ENCODE results near the gene XXYLT1. TPM values are rescaled to one million over a fixed set of nuclear protein-coding genes. Genes with fewer than 3 reads are reported as not detected.

The XXYLT1 gene
- total and polyA plus RNA-seq, 12 donors: 6.2 to 14.6 (median 9.3) TPM

DNA sequence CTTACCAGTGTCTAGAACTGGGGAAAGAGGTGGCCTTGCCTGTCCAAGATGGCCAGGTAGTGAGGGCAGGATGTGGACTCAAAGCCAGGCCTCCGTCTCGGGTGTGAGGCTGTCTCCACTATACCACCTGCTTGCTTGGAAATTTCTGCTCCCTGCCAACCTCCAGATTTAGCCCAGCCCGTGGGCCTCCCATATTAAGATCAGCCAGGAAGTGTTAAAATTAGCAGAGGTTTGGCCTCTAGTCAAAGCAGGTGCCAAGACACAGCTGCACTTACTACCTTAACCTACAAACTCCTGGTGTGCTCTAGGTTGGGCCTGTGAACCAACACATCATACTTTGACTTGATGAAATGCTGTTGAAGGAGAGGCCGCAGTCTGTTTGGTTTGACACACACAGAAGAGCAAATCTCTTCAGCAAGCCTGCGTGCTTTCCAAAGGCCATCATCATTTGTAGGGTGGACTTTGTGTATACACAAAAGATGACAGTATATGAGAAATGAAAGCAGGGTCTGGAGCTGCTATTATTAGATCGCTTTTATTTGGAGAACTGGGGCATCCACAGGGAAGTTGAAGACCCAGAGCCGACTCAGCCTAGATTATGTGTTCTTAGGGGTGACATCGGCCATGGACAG, 206.5 kb downstream of the XXYLT1 start:
- no peaks in the 10 kb centered on the region for H3K27me3 ChIP-seq
- no peak overlapping the region for H3K27ac ChIP-seq
- H3K4me3 ChIP-seq: no peak overlapping the region
- TF ChIP-seq, protein P1, sequence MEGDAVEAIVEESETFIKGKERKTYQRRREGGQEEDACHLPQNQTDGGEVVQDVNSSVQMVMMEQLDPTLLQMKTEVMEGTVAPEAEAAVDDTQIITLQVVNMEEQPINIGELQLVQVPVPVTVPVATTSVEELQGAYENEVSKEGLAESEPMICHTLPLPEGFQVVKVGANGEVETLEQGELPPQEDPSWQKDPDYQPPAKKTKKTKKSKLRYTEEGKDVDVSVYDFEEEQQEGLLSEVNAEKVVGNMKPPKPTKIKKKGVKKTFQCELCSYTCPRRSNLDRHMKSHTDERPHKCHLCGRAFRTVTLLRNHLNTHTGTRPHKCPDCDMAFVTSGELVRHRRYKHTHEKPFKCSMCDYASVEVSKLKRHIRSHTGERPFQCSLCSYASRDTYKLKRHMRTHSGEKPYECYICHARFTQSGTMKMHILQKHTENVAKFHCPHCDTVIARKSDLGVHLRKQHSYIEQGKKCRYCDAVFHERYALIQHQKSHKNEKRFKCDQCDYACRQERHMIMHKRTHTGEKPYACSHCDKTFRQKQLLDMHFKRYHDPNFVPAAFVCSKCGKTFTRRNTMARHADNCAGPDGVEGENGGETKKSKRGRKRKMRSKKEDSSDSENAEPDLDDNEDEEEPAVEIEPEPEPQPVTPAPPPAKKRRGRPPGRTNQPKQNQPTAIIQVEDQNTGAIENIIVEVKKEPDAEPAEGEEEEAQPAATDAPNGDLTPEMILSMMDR (IDR thresholded peaks at IDR 0.05): no peak
- no peak for TF ChIP-seq POLR2A (IDR thresholded peaks at IDR 0.05)
- no peaks in the 10 kb centered on the region for H3K9me3 ChIP-seq (replicated peaks in 1 of 3)
- H3K36me3 ChIP-seq (replicated peaks in 1 of 2): peaks cover 0 to 7% of the 10 kb centered on the region in 2 donors
- no peak for DNase-seq
- WGBS, 4 donors: 71 to 77% (median 75%) methylated on average over 8 of the region's 8 CpGs
- intact Hi-C loops (cut with DNase I): no loop called here
- H3K4me1 ChIP-seq (replicated peaks in 1 of 2): no peaks in the 10 kb centered on the region

DNA sequence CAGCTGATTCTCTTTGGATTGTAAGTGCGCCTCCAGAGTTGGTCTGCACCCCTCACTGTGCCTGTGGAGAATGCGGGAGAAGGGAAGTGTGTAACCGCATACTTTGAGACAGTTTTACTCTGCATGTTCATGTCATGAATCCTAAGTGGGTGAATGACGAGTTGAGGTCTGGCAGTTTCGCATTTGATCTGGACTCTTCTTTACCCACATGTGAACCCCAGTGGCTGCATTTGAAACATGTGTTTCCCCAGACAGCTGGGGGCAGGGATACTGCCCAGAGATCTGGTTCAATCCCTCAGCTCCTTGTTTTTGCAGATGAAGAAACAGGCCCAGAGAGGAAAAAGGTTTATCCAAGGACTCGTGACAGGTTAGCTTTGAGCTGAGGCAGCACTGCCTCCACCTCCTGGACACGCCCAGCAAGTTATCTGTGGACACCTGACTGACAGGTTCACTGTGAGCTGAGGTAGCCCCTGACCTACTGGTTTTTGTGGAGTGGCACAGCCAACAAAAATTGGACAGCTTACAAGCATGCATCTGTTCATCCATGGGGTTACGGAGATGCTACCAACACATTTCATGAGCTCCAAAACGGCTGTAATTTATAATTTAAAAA, 207.3 kb downstream of the XXYLT1 start:
- no peak overlapping the region for H3K4me3 ChIP-seq
- WGBS, 4 donors: 81 to 90% (median 84%) methylated on average over 9 of the region's 9 CpGs
- intact Hi-C loops (cut with DNase I): no loop called here
- no peak for DNase-seq
- H3K36me3 ChIP-seq (replicated peaks in 1 of 2): no peaks in the 10 kb centered on the region
- no peaks in the 10 kb centered on the region for H3K9me3 ChIP-seq (replicated peaks in 1 of 3)
- no peak overlapping the region for H3K27ac ChIP-seq
- H3K4me1 ChIP-seq (replicated peaks in 1 of 2): no peaks in the 10 kb centered on the region
- TF ChIP-seq, protein P1 (IDR thresholded peaks at IDR 0.05): no peak
- TF ChIP-seq POLR2A (IDR thresholded peaks at IDR 0.05): no peak
- no peaks in the 10 kb centered on the region for H3K27me3 ChIP-seq

DNA sequence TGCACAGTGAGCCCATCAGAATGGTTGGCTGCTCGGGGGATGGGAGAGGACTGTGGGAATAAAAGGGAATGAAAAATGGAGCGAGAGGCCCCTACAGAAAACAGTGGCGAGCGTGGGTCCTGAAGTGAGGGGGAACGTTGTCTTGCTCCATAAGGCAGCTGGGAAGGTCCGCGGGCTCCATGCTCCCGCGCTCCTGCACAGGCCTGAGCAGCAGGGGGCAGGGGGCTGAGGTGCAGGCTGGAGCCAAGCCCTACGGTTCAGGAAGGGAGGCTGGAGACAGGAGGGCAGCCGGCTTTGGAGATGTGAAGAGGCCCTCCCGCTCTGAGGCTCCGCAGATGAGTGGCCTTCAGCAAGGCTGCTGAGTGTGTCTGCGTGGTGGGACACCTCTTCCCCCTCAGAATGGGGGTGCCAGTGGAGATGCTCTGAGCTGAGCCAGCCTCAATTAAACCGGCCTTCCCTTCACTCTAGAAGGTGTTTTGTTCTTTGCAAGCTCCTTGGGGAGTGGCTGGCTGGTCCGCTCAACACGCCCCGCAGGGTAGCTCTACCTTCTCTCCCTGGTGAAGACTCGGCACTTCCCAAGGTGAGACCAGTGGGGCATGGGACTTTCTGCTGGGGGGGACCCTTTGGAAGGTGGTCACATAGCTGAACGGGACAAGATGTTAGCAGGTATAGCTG, 208.0 kb downstream of the XXYLT1 start:
- intact Hi-C loops (cut with DNase I): no loop called here
- DNase-seq: no peak
- Histone ChIP-seq H3K4me3 (no peak overlapping the region), H3K27me3 (no peaks in the 10 kb centered on the region), H3K4me1 (replicated peaks in 1 of 2) (no peaks in the 10 kb centered on the region), H3K9me3 (replicated peaks in 1 of 3) (no peaks in the 10 kb centered on the region), H3K27ac (no peak overlapping the region), H3K36me3 (replicated peaks in 1 of 2) (no peaks in the 10 kb centered on the region)
- TF ChIP-seq POLR2A (IDR thresholded peaks at IDR 0.05): no peak
- TF ChIP-seq, protein P1 (IDR thresholded peaks at IDR 0.05): no peak
- WGBS, 4 donors: 84 to 91% (median 87%) methylated on average over 18 to 20 of the region's 20 CpGs

GRCh38 chr3:195061756-195062655, 209.0 kb downstream of the XXYLT1 start:
- Histone ChIP-seq H3K36me3 (replicated peaks in 1 of 2) (no peaks in the 10 kb centered on the region), H3K4me3 (no peak overlapping the region), H3K27me3 (no peaks in the 10 kb centered on the region), H3K9me3 (replicated peaks in 1 of 3) (no peaks in the 10 kb centered on the region), H3K27ac (no peak overlapping the region), H3K4me1 (replicated peaks in 1 of 2) (no peaks in the 10 kb centered on the region)
- no peak for DNase-seq
- 80 to 86% (median 83%) methylated on average over 25 to 36 of the region's 36 CpGs for WGBS, 4 donors
- intact Hi-C loops (cut with DNase I): no loop called here
- TF ChIP-seq POLR2A (IDR thresholded peaks at IDR 0.05): no peak
- TF ChIP-seq, protein P1 (IDR thresholded peaks at IDR 0.05): no peak

Data from adrenal gland (tissue), 12 donors.